Sigmoid colon (tissue), 7 donors: ENCODE results near the gene SLC17A2. TPM values are rescaled to one million over a fixed set of nuclear protein-coding genes. Genes with fewer than 3 reads are reported as not detected.
"Not testable (repeated sequence)": the region's sequence is repeated elsewhere in the genome, so short reads cannot be mapped to it uniquely, and the experiment has no call there.

Source experiments
- DNase-seq: peaks from one replicate; pipeline ENCODE4 v3.0.0-alpha.2; 2019
- H3K27ac ChIP-seq, 4 donors: fragments of 200-600 bp; sonication (generic); one replicate each; pipeline ENCODE4 v1.5.1; 2016 to 2019; ENCODE audit warnings: mild to moderate bottlenecking in 1 of 4
- H3K27me3 ChIP-seq, 3 donors: fragments of 200-600 bp; sonication (generic); one replicate each; pipeline ENCODE4 v1.5.1; 2019; ENCODE audit warnings: mild to moderate bottlenecking in 1 of 3
- H3K36me3 ChIP-seq, 4 donors: fragments of 200-600 bp; sonication (generic); one replicate each; pipeline ENCODE4 v1.5.1; 2016 to 2019
- H3K4me1 ChIP-seq, 4 donors: fragments of 200-600 bp; sonication (generic); one replicate each; pipeline ENCODE4 v1.5.1; 2017 to 2019
- H3K4me3 ChIP-seq, 4 donors: fragments of 200-600 bp; sonication (generic); one replicate each; pipeline ENCODE4 v1.5.1; 2017 to 2019; ENCODE audit warnings: mild to moderate bottlenecking in 2 of 4, moderate library complexity in 1 of 4
- H3K9me3 ChIP-seq, 4 donors: fragments of 200-600 bp in 3 of 4; sonication (generic) in 3 of 4; one replicate each; pipeline versions ENCODE4 v1.5.1 to v1.6.1; 2013 to 2019
- CTCF ChIP-seq, 4 experiments: fragments of 450-650 bp in 3 of 4; fragments of 200-600 bp in 1 of 4; IDR thresholded peaks; one replicate each; pipeline ENCODE4 v1.5.1; 2016 to 2019; ENCODE audit warnings: antibody characterized with exemption in 4 of 4, mild to moderate bottlenecking in 3 of 4, moderate library complexity in 2 of 4
- EP300 ChIP-seq, 4 donors: sonication (generic); formaldehyde crosslinking; IDR thresholded peaks; one replicate each; pipeline ENCODE4 v1.6.1; 2017; ENCODE audit warnings: antibody characterized with exemption in 4 of 4
- POLR2A ChIP-seq, 2 donors: fragments of 450-650 bp; IDR thresholded peaks; one replicate each; pipeline ENCODE4 v1.6.1; 2016; ENCODE audit warnings: antibody characterized with exemption in 2 of 2, mild to moderate bottlenecking in 2 of 2, moderate library complexity in 2 of 2
- POLR2AphosphoS5 ChIP-seq, 4 donors: sonication (generic); formaldehyde crosslinking; IDR thresholded peaks; one replicate each; pipeline ENCODE4 v1.6.1; 2017; ENCODE audit warnings: antibody characterized with exemption in 4 of 4
- WGBS, 2 donors: extraction: QIAGEN DNeasy Blood & Tissue Kit; methylation state at CpG; one replicate each; pipeline ENCODE4 v1.1.7; 2013; 5-methylcytosine and 5-hydroxymethylcytosine counted together
- intact Hi-C: fragments of 100-400 bp; cut with DNase I; formaldehyde crosslinking; loops from one replicate; pipeline ENCODE4 v1.15.1; 2023
- polyA plus RNA-seq, 3 donors: library from polyadenylated mRNA; stranded (reverse); fragments of 200-250 nt; gene quantifications; one replicate each; pipeline ENCODE4 v1.2.3, GENCODE V29; 2013
- total RNA-seq, 4 donors: library from RNA; depleted of rRNA; stranded (reverse); fragments of >200 nt; gene quantifications; one replicate each; pipeline ENCODE4 v1.1.0, GENCODE V29; 2016
- donor health status: healthy with polysubstance abuse.
- donor health status: Bipolar disorder and iron deficiency.
- donor health status: healthy.

SLC17A2 gene
- total and polyA plus RNA-seq, 7 donors = not detected

GRCh38 chr6:25951296-25952032 lies 21.0 kb upstream of the SLC17A2 start:
- H3K27me3 ChIP-seq = no peaks in the 10 kb centered on the region
- H3K4me1 ChIP-seq = no peaks in the 10 kb centered on the region
- no peak overlapping the region for H3K4me3 ChIP-seq
- H3K9me3 ChIP-seq = no peaks in the 10 kb centered on the region
- TF ChIP-seq CTCF (IDR thresholded peaks at IDR 0.05) (no peak), POLR2A (IDR thresholded peaks at IDR 0.05) (no peak), EP300 (IDR thresholded peaks at IDR 0.05) (no peak), POLR2AphosphoS5 (IDR thresholded peaks at IDR 0.05) (no peak)
- no peak overlapping the region for H3K27ac ChIP-seq
- no peaks in the 10 kb centered on the region for H3K36me3 ChIP-seq
- no peak for DNase-seq
- intact Hi-C loops = no loop called here
- 79 to 87% methylated on average over 7 of the region's 7 CpGs for WGBS, 2 donors

- TF ChIP-seq CTCF (IDR thresholded peaks at IDR 0.05) (no peak), POLR2A (IDR thresholded peaks at IDR 0.05) (no peak), EP300 (IDR thresholded peaks at IDR 0.05) (no peak), POLR2AphosphoS5 (IDR thresholded peaks at IDR 0.05) (no peak)
- Histone ChIP-seq H3K9me3 (no peaks in the 10 kb centered on the region), H3K27ac (no peak overlapping the region), H3K4me1 (no peaks in the 10 kb centered on the region), H3K27me3 (no peaks in the 10 kb centered on the region), H3K36me3 (no peaks in the 10 kb centered on the region), H3K4me3 (no peak overlapping the region)
- intact Hi-C loops = no loop called here
- WGBS, 2 donors = 82 to 84% methylated on average over 4 of the region's 4 CpGs
- DNase-seq = no peak
Measured at GRCh38 chr6:25950297-25950696, 19.8 kb upstream of the SLC17A2 start.

GRCh38 chr6:25949695-25950094 lies 19.2 kb upstream of the SLC17A2 start:
- intact Hi-C loops = loop anchor here (10.0 kb wide), 1 partner anchor 685 kb away; no protein-coding TSS in a partner anchor
- DNase-seq = no peak
- Histone ChIP-seq H3K9me3 (no peaks in the 10 kb centered on the region), H3K4me3 (no peak overlapping the region), H3K36me3 (no peaks in the 10 kb centered on the region), H3K4me1 (no peaks in the 10 kb centered on the region), H3K27me3 (no peaks in the 10 kb centered on the region), H3K27ac (no peak overlapping the region)
- 85 to 91% methylated on average over 1 of the region's 1 CpG for WGBS, 2 donors
- no peak for TF ChIP-seq POLR2A (IDR thresholded peaks at IDR 0.05)
- TF ChIP-seq POLR2AphosphoS5 (IDR thresholded peaks at IDR 0.05) = no peak
- TF ChIP-seq CTCF (IDR thresholded peaks at IDR 0.05) = no peak
- TF ChIP-seq EP300 (IDR thresholded peaks at IDR 0.05) = no peak

- H3K4me1 ChIP-seq, H3K27ac ChIP-seq, H3K4me3 ChIP-seq, H3K27me3 ChIP-seq, H3K9me3 ChIP-seq, DNase-seq, H3K36me3 ChIP-seq: not testable (repeated sequence)
- intact Hi-C loops = loop anchor here (10.0 kb wide), 1 partner anchor 683 kb away; no protein-coding TSS in a partner anchor
- 94 to 95% methylated on average over 3 of the region's 3 CpGs for WGBS, 2 donors
Measured at GRCh38 chr6:25947492-25947891, 17.0 kb upstream of the SLC17A2 start.

- H3K4me1 ChIP-seq = no peaks in the 10 kb centered on the region
- no peak for DNase-seq
- no peaks in the 10 kb centered on the region for H3K27me3 ChIP-seq
- intact Hi-C loops = loop anchor here (10.0 kb wide), 1 partner anchor 682 kb away; no protein-coding TSS in a partner anchor
- TF ChIP-seq POLR2AphosphoS5 (IDR thresholded peaks at IDR 0.05) (no peak), CTCF (IDR thresholded peaks at IDR 0.05) (no peak), POLR2A (IDR thresholded peaks at IDR 0.05) (no peak), EP300 (IDR thresholded peaks at IDR 0.05) (no peak)
- H3K36me3 ChIP-seq = no peaks in the 10 kb centered on the region
- no peak overlapping the region for H3K4me3 ChIP-seq
- WGBS, 2 donors = 80 to 94% methylated on average over 2 of the region's 2 CpGs
- no peak overlapping the region for H3K27ac ChIP-seq
- H3K9me3 ChIP-seq = no peaks in the 10 kb centered on the region
Measured at GRCh38 chr6:25946631-25947030, 16.1 kb upstream of the SLC17A2 start.

- DNase-seq, H3K9me3 ChIP-seq, H3K4me1 ChIP-seq, H3K27ac ChIP-seq, H3K36me3 ChIP-seq, H3K4me3 ChIP-seq, H3K27me3 ChIP-seq: not testable (repeated sequence)
- WGBS, 2 donors = 91% methylated on average over 3 of the region's 3 CpGs
- intact Hi-C loops = loop anchor here (10.0 kb wide), 1 partner anchor 681 kb away; no protein-coding TSS in a partner anchor
Measured at GRCh38 chr6:25945738-25946137, 15.2 kb upstream of the SLC17A2 start.
